MM.1S (cell line): Measurements from ENCODE around the gene EAPP.

Source experiments
- DNase-seq: peaks from one replicate; pipeline ENCODE4 v3.0.0-alpha.2; 2015
- H2AFZ ChIP-seq: fragments of 300-600 bp; sonication (generic); 2 replicates; pipeline ENCODE4 v1.6.0; 2016; ENCODE audit warnings: antibody characterized with exemption, low read length
- H3F3A ChIP-seq: fragments of 300-600 bp; sonication (generic); 2 replicates; pipeline ENCODE4 v1.6.1; 2016; ENCODE audit warnings: mild to moderate bottlenecking, antibody characterized with exemption, low read length, moderate library complexity, mixed read lengths; ENCODE audit not compliant: insufficient read depth
- H3K27ac ChIP-seq: fragments of 300-600 bp; sonication (generic); 2 replicates; pipeline ENCODE4 v1.5.1; 2016; ENCODE audit warnings: mild to moderate bottlenecking, low read length
- H3K27me3 ChIP-seq: fragments of 300-600 bp; sonication (generic); replicated peaks from 2 replicates; pipeline ENCODE4 v1.6.0; 2016; ENCODE audit warnings: low read length; ENCODE audit not compliant: insufficient read depth
- H3K36me3 ChIP-seq: fragments of 300-600 bp; sonication (generic); replicated peaks from 2 replicates; pipeline ENCODE4 v1.6.1; 2016; ENCODE audit warnings: mild to moderate bottlenecking, low read length, mixed read lengths; ENCODE audit not compliant: insufficient read depth
- H3K4me1 ChIP-seq: fragments of 300-600 bp; sonication (generic); 2 replicates; pipeline ENCODE4 v1.6.1; 2016; ENCODE audit warnings: low read length, mixed read lengths
- H3K4me2 ChIP-seq: fragments of 300-600 bp; sonication (generic); 2 replicates; pipeline ENCODE4 v1.6.0; 2016; ENCODE audit warnings: low read depth, low read length
- H3K4me3 ChIP-seq: fragments of 300-600 bp; sonication (generic); 2 replicates; pipeline ENCODE4 v1.5.1; 2016; ENCODE audit warnings: low read length, mixed read lengths
- H3K79me2 ChIP-seq: fragments of 300-600 bp; sonication (generic); 2 replicates; pipeline ENCODE4 v1.6.1; 2016; ENCODE audit warnings: mixed run types, low read length, mixed read lengths
- H3K9ac ChIP-seq: fragments of 300-600 bp; sonication (generic); 2 replicates; pipeline ENCODE4 v1.6.1; 2016; ENCODE audit warnings: low read length, mixed read lengths
- H3K9me2 ChIP-seq: fragments of 300-600 bp; sonication (generic); replicated peaks from 2 replicates; pipeline ENCODE4 v1.6.1; 2016; ENCODE audit warnings: mild to moderate bottlenecking, low read length, mixed read lengths; ENCODE audit not compliant: insufficient read depth
- H3K9me3 ChIP-seq: fragments of 300-600 bp; sonication (generic); replicated peaks from 2 replicates; pipeline ENCODE4 v1.6.1; 2016; ENCODE audit warnings: mild to moderate bottlenecking, low read length, mixed read lengths; ENCODE audit not compliant: insufficient read depth
- H4K20me1 ChIP-seq: fragments of 300-600 bp; sonication (generic); 2 replicates; pipeline ENCODE4 v1.6.1; 2016; ENCODE audit warnings: mild to moderate bottlenecking, low read length, moderate library complexity, mixed read lengths; ENCODE audit not compliant: insufficient read depth
- EZH2 ChIP-seq: fragments of 300-600 bp; sonication (generic); optimal IDR thresholded peaks from 2 replicates; pipeline ENCODE3; 2017; ENCODE audit warnings: low read depth, mild to moderate bottlenecking, antibody characterized with exemption, low read length, mixed read lengths
- EZH2phosphoT487 ChIP-seq: fragments of 300-600 bp; sonication (generic); IDR thresholded peaks from 2 replicates; pipeline ENCODE4 v1.6.1; 2018; ENCODE audit warnings: antibody characterized with exemption, low read length
- TF ChIP-seq, protein P1 (sequence below): fragments of 300-600 bp; sonication (generic); IDR thresholded peaks from 2 replicates; pipeline ENCODE4 v1.5.1; 2016; ENCODE audit warnings: antibody characterized with exemption, low read length, mixed read lengths

The EAPP gene

DNA sequence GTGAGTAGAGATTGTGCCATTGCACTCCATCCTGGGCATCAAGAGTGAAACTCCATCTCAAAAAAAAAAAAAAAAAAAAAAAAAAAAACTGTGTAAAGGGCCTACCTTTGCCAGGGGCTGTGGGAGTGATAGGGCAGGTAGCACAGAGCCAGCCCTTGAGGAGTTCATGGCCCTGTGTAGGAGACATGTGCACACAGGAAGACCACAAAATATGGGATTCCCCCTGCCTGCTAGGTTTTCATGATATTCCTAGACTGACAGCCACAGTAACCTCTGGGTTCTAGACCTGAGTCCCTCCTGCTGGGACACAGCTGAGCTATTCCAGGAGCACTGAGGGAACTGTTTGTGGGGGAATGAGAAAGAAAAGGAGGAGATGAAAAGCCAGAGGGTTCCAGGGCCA lies 69.2 kb downstream of the EAPP start:
- Histone ChIP-seq H3K9me3 (no peaks in the 10 kb centered on the region), H3K27ac (no peak overlapping the region), H3K9ac (no peak overlapping the region), H3K9me2 (no peaks in the 10 kb centered on the region), H3K4me2 (no peak overlapping the region), H3F3A (no peaks in the 10 kb centered on the region), H3K4me3 (no peak overlapping the region), H2AFZ (no peak overlapping the region), H3K36me3 (no peaks in the 10 kb centered on the region), H3K79me2 (no peaks in the 10 kb centered on the region), H3K4me1 (peaks cover 5% of the 10 kb centered on the region), H3K27me3 (no peaks in the 10 kb centered on the region), H4K20me1 (no peaks in the 10 kb centered on the region)
- no peak for DNase-seq
- TF ChIP-seq, protein P1, sequence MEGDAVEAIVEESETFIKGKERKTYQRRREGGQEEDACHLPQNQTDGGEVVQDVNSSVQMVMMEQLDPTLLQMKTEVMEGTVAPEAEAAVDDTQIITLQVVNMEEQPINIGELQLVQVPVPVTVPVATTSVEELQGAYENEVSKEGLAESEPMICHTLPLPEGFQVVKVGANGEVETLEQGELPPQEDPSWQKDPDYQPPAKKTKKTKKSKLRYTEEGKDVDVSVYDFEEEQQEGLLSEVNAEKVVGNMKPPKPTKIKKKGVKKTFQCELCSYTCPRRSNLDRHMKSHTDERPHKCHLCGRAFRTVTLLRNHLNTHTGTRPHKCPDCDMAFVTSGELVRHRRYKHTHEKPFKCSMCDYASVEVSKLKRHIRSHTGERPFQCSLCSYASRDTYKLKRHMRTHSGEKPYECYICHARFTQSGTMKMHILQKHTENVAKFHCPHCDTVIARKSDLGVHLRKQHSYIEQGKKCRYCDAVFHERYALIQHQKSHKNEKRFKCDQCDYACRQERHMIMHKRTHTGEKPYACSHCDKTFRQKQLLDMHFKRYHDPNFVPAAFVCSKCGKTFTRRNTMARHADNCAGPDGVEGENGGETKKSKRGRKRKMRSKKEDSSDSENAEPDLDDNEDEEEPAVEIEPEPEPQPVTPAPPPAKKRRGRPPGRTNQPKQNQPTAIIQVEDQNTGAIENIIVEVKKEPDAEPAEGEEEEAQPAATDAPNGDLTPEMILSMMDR, result no peak
- no peak for TF ChIP-seq EZH2phosphoT487
- TF ChIP-seq EZH2, result no peak

- no peak for DNase-seq
- no peak overlapping the region for H3K4me2 ChIP-seq
- H3K27me3 ChIP-seq, result no peaks in the 10 kb centered on the region
- no peaks in the 10 kb centered on the region for H3K9me2 ChIP-seq
- peaks cover under 1% of the 10 kb centered on the region; the same call in 1 of the 2 replicates for H3K79me2 ChIP-seq
- no peak overlapping the region for H2AFZ ChIP-seq
- H3K36me3 ChIP-seq, result no peaks in the 10 kb centered on the region
- H3K4me3 ChIP-seq, result no peak overlapping the region
- TF ChIP-seq, protein P1, result no peak
- TF ChIP-seq EZH2, result no peak
- TF ChIP-seq EZH2phosphoT487, result no peak
- no peak overlapping the region for H3K9ac ChIP-seq
- peaks cover 12% of the 10 kb centered on the region for H3K4me1 ChIP-seq
- H3K27ac ChIP-seq, result no peak overlapping the region
- no peaks in the 10 kb centered on the region for H3F3A ChIP-seq
- H3K9me3 ChIP-seq, result no peaks in the 10 kb centered on the region
- H4K20me1 ChIP-seq, result no peaks in the 10 kb centered on the region
Observed at GRCh38 chr14:34466691-34467090, 72.8 kb downstream of the EAPP start.
